Right lobe of liver (tissue), 6 donors: ENCODE results near the gene TAAR1. TPM values are rescaled to one million over a fixed set of nuclear protein-coding genes. Genes with fewer than 3 reads are reported as not detected.
A peak's percentile ranks its signal among the peaks of the same experiment; 100 is the strongest.

Experiments
- ATAC-seq, 4 donors: fragments of 200-7000 bp; cut with Tn5 transposase; one replicate each; pipeline ENCODE4 v1.9.1; 2020; ENCODE audit warnings: mild to moderate bottlenecking in 4 of 4, moderate library complexity in 4 of 4
- DNase-seq, 3 donors: peaks; one replicate each; pipeline ENCODE4 v3.0.0-alpha.2; 2020
- H3K27ac ChIP-seq, 3 donors: fragments of 200-600 bp; one replicate each; pipeline ENCODE4 v1.8.0; 2022
- H3K27me3 ChIP-seq, 2 donors: fragments of 200-600 bp; one replicate each; pipeline ENCODE4 v1.8.0; 2022
- H3K36me3 ChIP-seq, 4 donors: fragments of 200-600 bp; sonication (generic) in 1 of 4; one replicate each; pipeline versions ENCODE4 v1.5.1 to v1.8.0; 2017 to 2022; ENCODE audit warnings: control low read depth in 1 of 4
- H3K4me1 ChIP-seq, 4 donors: fragments of 200-600 bp; sonication (generic) in 1 of 4; one replicate each; pipeline versions ENCODE4 v1.5.1 to v1.8.0; 2017 to 2022; ENCODE audit warnings: control low read depth in 1 of 4
- H3K4me3 ChIP-seq, 3 donors: fragments of 200-600 bp; one replicate each; pipeline ENCODE4 v1.8.0; 2022
- H3K9me3 ChIP-seq, 4 donors: fragments of 200-600 bp; sonication (generic) in 1 of 4; one replicate each; pipeline versions ENCODE4 v1.5.1 to v1.8.0; 2017 to 2022; ENCODE audit warnings: control low read depth in 1 of 4
- POLR2A ChIP-seq: fragments of 450-650 bp; IDR thresholded peaks from one replicate; pipeline ENCODE4 v1.6.1; 2017; ENCODE audit warnings: antibody characterized with exemption, mild to moderate bottlenecking
- WGBS: methylation state at CpG from one replicate; pipeline ENCODE4 v1.1.6; 2018; ENCODE audit warnings: low coverage, low lambda C conversion rate; ENCODE audit not compliant: insufficient coverage; ENCODE audit errors: missing lambda C conversion rate; 5-methylcytosine and 5-hydroxymethylcytosine counted together
- intact Hi-C, 2 donors: fragments of 100-400 bp; cut with DNase I; formaldehyde crosslinking; loops; one replicate each; pipeline versions ENCODE4 v1.11.2 to v1.14.1; 2022
- total RNA-seq, 6 experiments: library from RNA; depleted of rRNA in 2 of 6; stranded (reverse); fragments of >200 nt in 2 of 6; fragmentation: NEBNext Ultra II Directional in 3 of 6; extraction: Animal tissue kit (Norgen Biotek cat#: 25700) in 3 of 6; gene quantifications; one replicate each; pipeline versions ENCODE4 v1.1.0 to v1.2.4, GENCODE V29; 2016 to 2023
- TF ChIP-seq, protein P1 (sequence below), 4 donors: fragments of 200-600 bp in 3 of 4; fragments of 450-650 bp in 1 of 4; IDR thresholded peaks; one replicate each; pipeline versions ENCODE4 v1.5.1 to v1.8.0; 2016 to 2022; ENCODE audit warnings: antibody characterized with exemption in 4 of 4, mild to moderate bottlenecking in 2 of 4
- donor health status: DM: no; HTN: yes; CAD: no.
- donor health status: DM: no; HTN: no; CAD: no.
- donor health status: DM: no; HTN: no; CAD: no.
- donor health status: DM: no; HTN: yes; CAD: no.
- donor health status: DM: no; HTN: yes; CAD: no.

TAAR1 gene
- total RNA-seq, 6 experiments from 2014 or later = not detected

- ATAC-seq (peak; percentile 94 to 96 (median 96)), DNase-seq (peak in 2 of 3 donors; percentile 35 to 60)
- WGBS = 19% methylated on average over 3 of the region's 3 CpGs
- Histone ChIP-seq H3K27ac (peak overlapping the region in 1 of 3 donors; percentile 24), H3K9me3 (no peaks in the 10 kb centered on the region), H3K36me3 (no peaks in the 10 kb centered on the region), H3K27me3 (no peaks in the 10 kb centered on the region), H3K4me3 (no peak overlapping the region), H3K4me1 (peaks cover 0 to 14% (median 2%) of the 10 kb centered on the region in 4 donors)
- TF ChIP-seq POLR2A = no peak
- TF ChIP-seq, protein P1, sequence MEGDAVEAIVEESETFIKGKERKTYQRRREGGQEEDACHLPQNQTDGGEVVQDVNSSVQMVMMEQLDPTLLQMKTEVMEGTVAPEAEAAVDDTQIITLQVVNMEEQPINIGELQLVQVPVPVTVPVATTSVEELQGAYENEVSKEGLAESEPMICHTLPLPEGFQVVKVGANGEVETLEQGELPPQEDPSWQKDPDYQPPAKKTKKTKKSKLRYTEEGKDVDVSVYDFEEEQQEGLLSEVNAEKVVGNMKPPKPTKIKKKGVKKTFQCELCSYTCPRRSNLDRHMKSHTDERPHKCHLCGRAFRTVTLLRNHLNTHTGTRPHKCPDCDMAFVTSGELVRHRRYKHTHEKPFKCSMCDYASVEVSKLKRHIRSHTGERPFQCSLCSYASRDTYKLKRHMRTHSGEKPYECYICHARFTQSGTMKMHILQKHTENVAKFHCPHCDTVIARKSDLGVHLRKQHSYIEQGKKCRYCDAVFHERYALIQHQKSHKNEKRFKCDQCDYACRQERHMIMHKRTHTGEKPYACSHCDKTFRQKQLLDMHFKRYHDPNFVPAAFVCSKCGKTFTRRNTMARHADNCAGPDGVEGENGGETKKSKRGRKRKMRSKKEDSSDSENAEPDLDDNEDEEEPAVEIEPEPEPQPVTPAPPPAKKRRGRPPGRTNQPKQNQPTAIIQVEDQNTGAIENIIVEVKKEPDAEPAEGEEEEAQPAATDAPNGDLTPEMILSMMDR (IDR thresholded peaks at IDR 0.05) = peak; percentile 49 to 59 (median 54)
- intact Hi-C loops = no loop called here
These were observed 60.5 kb downstream of the TAAR1 start for GRCh38 chr6:132598473-132598872.

- H3K27ac ChIP-seq = peak overlapping the region; percentile 56 to 76 (median 59)
- H3K27me3 ChIP-seq = no peaks in the 10 kb centered on the region
- WGBS = 23% methylated on average over 6 of the region's 6 CpGs
- H3K36me3 ChIP-seq = no peaks in the 10 kb centered on the region
- H3K4me1 ChIP-seq = peaks cover 0 to 14% (median 2%) of the 10 kb centered on the region in 4 donors
- no peaks in the 10 kb centered on the region for H3K9me3 ChIP-seq
- intact Hi-C loops = no loop called here
- ATAC-seq (peak; percentile 69 to 77 (median 74)), DNase-seq (peak in 1 of 3 donors; percentile 54)
- TF ChIP-seq, protein P1 (IDR thresholded peaks at IDR 0.05) = no peak
- H3K4me3 ChIP-seq = no peak overlapping the region
These were observed 62.8 kb downstream of the TAAR1 start for GRCh38 chr6:132596201-132596600.

Other genes starting within 250 kb of the TAAR1 start
- gene STX7, start 146.1 kb downstream of the TAAR1 start, total RNA-seq = 10 to 100 TPM; 14.9 to 28.5 (median 17.0) TPM
- not detected for gene TAAR9, start 120.9 kb downstream of the TAAR1 start, total RNA-seq
- gene TAAR8, start 106.5 kb downstream of the TAAR1 start, total RNA-seq = not detected
- not detected for gene TAAR6, start 88.9 kb downstream of the TAAR1 start, total RNA-seq
- not detected for gene TAAR5, start 69.4 kb downstream of the TAAR1 start, total RNA-seq
- gene TAAR2, start 34.9 kb downstream of the TAAR1 start, total RNA-seq = not detected
- 100 to 1,000 TPM in 2 of 6 experiments, 10 to 100 TPM in 4; 21.6 to 364 (median 96.0) TPM for gene VNN1, start 54.9 kb upstream of the TAAR1 start, total RNA-seq
- gene VNN2, start 98.7 kb upstream of the TAAR1 start, total RNA-seq = 10 to 100 TPM in 1 of 6 experiments, 1 to 10 TPM in 4, under 1 TPM in 1; 0.75 to 18.9 (median 5.9) TPM
- 1 to 10 TPM; 2.9 to 6.1 (median 4.2) TPM for gene SLC18B1, start 139.5 kb upstream of the TAAR1 start, total RNA-seq
- 100 to 1,000 TPM; 345 to 448 (median 375) TPM for gene RPS12, start 155.4 kb upstream of the TAAR1 start, total RNA-seq